ENCODE results near the gene FRMD3. TPM values are rescaled to one million over a fixed set of nuclear protein-coding genes. Genes with fewer than 3 reads are reported as not detected.

The FRMD3 gene
- total and polyA plus RNA-seq, 2 donors (not counting 1 experiment from before 2014, with no cell fraction given): 0.19 to 0.66 TPM

GRCh38 chr9:83334320-83334719 lies 203.9 kb downstream of the FRMD3 start:
- Histone ChIP-seq H3K4me1 (ENCODE audit: control insufficient read depth, extremely low read depth, insufficient read depth, low read length) (no peaks in the 10 kb centered on the region), H4K20me1 (ENCODE audit: control insufficient read depth, extremely low read depth, insufficient read depth, low read length) (no peaks in the 10 kb centered on the region), H2AFZ (ENCODE audit: low read length) (no peak overlapping the region)

DNA sequence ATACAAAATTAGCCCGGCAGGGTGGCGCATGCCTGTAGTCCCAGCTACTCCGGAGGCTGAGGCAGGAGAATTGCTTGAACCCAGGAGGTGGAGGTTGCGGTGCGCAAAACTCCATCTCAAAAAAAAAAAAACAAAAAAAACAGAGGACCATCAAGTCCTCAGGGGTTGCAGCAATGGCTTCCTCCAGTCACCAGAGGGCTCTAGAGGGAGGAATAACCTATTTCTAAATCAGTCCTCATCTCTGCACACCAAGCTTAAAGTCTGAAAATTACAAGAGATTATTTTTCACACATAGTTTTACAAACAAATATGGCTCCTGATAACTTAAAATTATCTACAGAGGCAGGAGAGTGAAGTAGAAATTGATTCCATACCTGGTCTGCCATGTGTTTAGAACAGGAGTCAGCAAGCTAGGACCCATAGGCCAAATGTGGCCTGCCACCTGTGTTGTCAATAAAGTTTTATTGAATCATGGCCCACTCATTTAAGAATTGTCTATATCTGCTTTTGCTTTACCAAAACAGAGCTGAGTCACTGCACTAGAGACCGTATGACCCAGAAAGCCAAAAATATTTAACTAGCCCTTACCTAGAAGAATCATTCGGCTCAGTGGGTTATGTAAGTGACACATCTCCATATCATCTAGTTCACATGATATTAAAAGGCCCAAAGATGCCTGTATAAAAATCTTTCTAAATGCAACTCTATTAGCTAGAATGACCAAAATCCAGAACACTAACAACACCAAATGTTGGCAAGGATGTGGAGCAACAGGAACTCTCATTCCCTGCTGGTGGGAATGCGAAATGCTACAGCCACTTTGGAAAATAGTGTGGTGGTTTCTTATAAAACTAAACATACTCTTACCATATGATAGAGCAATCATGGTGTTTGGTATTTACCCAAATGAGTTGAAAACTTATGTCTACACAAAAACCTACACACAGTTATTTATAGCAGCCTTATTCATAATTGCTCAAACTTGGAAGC lies 207.7 kb downstream of the FRMD3 start:
- no peak for DNase-seq (ENCODE audit: low read depth in 2 of 2)
- Histone ChIP-seq H4K20me1 (ENCODE audit: control insufficient read depth, extremely low read depth, insufficient read depth, low read length) (no peaks in the 10 kb centered on the region), H2AFZ (ENCODE audit: low read length) (no peak overlapping the region), H3K27ac (ENCODE audit: insufficient read depth, low read length) (no peak overlapping the region), H3K4me3 (replicated peaks in 1 of 4; ENCODE audit: control extremely low read depth in 1 of 4, insufficient read depth in 1 of 4, low read depth in 3 of 4, low read length in 4 of 4) (no peak overlapping the region), H3K9ac (ENCODE audit: insufficient read depth, low read length) (no peak overlapping the region), H3K27me3 (ENCODE audit: control insufficient read depth, insufficient read depth, low read length) (no peaks in the 10 kb centered on the region), H3K79me2 (ENCODE audit: control insufficient read depth, insufficient read depth, low read length) (no peaks in the 10 kb centered on the region), H3K4me2 (ENCODE audit: extremely low read depth, insufficient read depth, low read length) (no peak overlapping the region), H3K36me3 (ENCODE audit: control insufficient read depth, insufficient read depth, low read length) (no peaks in the 10 kb centered on the region), H3K4me1 (ENCODE audit: control insufficient read depth, extremely low read depth, insufficient read depth, low read length) (no peaks in the 10 kb centered on the region), H3K9me3 (ENCODE audit: control insufficient read depth, insufficient read depth, low read depth, low read length) (no peaks in the 10 kb centered on the region)
- TF ChIP-seq, protein P1, sequence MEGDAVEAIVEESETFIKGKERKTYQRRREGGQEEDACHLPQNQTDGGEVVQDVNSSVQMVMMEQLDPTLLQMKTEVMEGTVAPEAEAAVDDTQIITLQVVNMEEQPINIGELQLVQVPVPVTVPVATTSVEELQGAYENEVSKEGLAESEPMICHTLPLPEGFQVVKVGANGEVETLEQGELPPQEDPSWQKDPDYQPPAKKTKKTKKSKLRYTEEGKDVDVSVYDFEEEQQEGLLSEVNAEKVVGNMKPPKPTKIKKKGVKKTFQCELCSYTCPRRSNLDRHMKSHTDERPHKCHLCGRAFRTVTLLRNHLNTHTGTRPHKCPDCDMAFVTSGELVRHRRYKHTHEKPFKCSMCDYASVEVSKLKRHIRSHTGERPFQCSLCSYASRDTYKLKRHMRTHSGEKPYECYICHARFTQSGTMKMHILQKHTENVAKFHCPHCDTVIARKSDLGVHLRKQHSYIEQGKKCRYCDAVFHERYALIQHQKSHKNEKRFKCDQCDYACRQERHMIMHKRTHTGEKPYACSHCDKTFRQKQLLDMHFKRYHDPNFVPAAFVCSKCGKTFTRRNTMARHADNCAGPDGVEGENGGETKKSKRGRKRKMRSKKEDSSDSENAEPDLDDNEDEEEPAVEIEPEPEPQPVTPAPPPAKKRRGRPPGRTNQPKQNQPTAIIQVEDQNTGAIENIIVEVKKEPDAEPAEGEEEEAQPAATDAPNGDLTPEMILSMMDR (conservative IDR thresholded peaks at IDR 0.05 in 1 of 2, IDR thresholded peaks at IDR 0.05 in 1 of 2; ENCODE audit: low read depth in 1 of 2, low read length in 2 of 2): peak in 1 of 2 donors; percentile 2
- TF ChIP-seq EZH2 (IDR thresholded peaks at IDR 0.05; ENCODE audit: low read length, missing control alignments): no peak

More at GRCh38 chr9:83334320-83334719, 203.9 kb downstream of the FRMD3 start:
- H3K27me3 ChIP-seq (ENCODE audit: control insufficient read depth, insufficient read depth, low read length): no peaks in the 10 kb centered on the region
- no peaks in the 10 kb centered on the region for H3K9me3 ChIP-seq (ENCODE audit: control insufficient read depth, insufficient read depth, low read depth, low read length)
- no peak overlapping the region for H3K27ac ChIP-seq (ENCODE audit: insufficient read depth, low read length)
- no peaks in the 10 kb centered on the region for H3K36me3 ChIP-seq (ENCODE audit: control insufficient read depth, insufficient read depth, low read length)
- no peak overlapping the region for H3K9ac ChIP-seq (ENCODE audit: insufficient read depth, low read length)
- H3K79me2 ChIP-seq (ENCODE audit: control insufficient read depth, insufficient read depth, low read length): no peaks in the 10 kb centered on the region
- no peak for TF ChIP-seq EZH2 (IDR thresholded peaks at IDR 0.05; ENCODE audit: low read length, missing control alignments)
- TF ChIP-seq, protein P1 (conservative IDR thresholded peaks at IDR 0.05 in 1 of 2, IDR thresholded peaks at IDR 0.05 in 1 of 2; ENCODE audit: low read depth in 1 of 2, low read length in 2 of 2): peak; percentile 63 to 93
- DNase-seq (ENCODE audit: low read depth in 2 of 2): peak; percentile 50 to 65
- no peak overlapping the region for H3K4me2 ChIP-seq (ENCODE audit: extremely low read depth, insufficient read depth, low read length)
- H3K4me3 ChIP-seq (replicated peaks in 1 of 4; ENCODE audit: control extremely low read depth in 1 of 4, insufficient read depth in 1 of 4, low read depth in 3 of 4, low read length in 4 of 4): no peak overlapping the region

DNA sequence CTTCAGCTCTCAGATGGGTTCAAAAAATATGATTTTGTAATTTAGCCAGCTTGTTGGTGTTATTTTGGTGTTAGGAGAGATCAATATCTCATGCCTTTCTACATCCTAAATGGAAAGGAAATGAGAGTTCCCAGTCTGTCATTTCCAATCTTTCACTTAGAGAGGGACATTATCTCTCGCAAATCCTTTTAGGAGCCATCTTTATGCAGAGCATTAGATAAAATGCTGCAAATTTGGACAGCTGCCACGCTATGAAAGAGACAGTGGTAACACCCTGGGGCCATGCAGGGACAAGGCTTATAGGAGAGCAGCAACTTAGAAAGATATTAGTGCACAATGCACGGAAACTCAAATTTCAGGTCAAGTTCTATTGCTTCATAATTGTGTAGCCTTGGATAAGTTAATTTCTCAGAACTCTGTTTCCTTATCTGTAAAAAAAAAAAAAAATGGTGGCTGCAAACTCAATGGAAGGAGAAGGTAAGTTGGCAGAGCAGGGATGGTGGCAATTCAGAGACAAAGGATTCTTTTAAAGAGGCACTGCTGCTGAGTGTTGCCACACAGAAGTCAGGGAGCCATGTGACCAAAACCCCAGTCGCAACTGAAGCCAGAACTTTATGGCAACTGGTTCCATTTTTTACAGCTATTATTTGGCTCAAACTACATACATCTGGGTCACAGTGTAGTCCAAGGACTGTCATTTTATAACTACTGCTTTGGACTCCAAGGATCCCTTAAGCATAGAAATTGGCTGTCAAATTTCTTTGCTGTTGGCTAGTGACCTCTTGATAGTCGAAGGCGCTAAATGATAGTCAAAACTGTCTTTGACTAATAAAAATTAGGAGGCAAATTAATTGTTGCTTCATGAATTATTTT lies 210.2 kb downstream of the FRMD3 start:
- no peaks in the 10 kb centered on the region for H3K27me3 ChIP-seq (ENCODE audit: control insufficient read depth, insufficient read depth, low read length)
- no peaks in the 10 kb centered on the region for H3K36me3 ChIP-seq (ENCODE audit: control insufficient read depth, insufficient read depth, low read length)
- no peak for TF ChIP-seq EZH2 (IDR thresholded peaks at IDR 0.05; ENCODE audit: low read length, missing control alignments)
- TF ChIP-seq, protein P1 (conservative IDR thresholded peaks at IDR 0.05 in 1 of 2, IDR thresholded peaks at IDR 0.05 in 1 of 2; ENCODE audit: low read depth in 1 of 2, low read length in 2 of 2): no peak
- DNase-seq (ENCODE audit: low read depth in 2 of 2): no peak
- no peak overlapping the region for H3K9ac ChIP-seq (ENCODE audit: insufficient read depth, low read length)
- H3K4me3 ChIP-seq (replicated peaks in 1 of 4; ENCODE audit: control extremely low read depth in 1 of 4, insufficient read depth in 1 of 4, low read depth in 3 of 4, low read length in 4 of 4): no peak overlapping the region
- no peak overlapping the region for H2AFZ ChIP-seq (ENCODE audit: low read length)
- H3K4me2 ChIP-seq (ENCODE audit: extremely low read depth, insufficient read depth, low read length): no peak overlapping the region
- H3K4me1 ChIP-seq (ENCODE audit: control insufficient read depth, extremely low read depth, insufficient read depth, low read length): no peaks in the 10 kb centered on the region
- H3K79me2 ChIP-seq (ENCODE audit: control insufficient read depth, insufficient read depth, low read length): no peaks in the 10 kb centered on the region
- no peaks in the 10 kb centered on the region for H3K9me3 ChIP-seq (ENCODE audit: control insufficient read depth, insufficient read depth, low read depth, low read length)
- H4K20me1 ChIP-seq (ENCODE audit: control insufficient read depth, extremely low read depth, insufficient read depth, low read length): no peaks in the 10 kb centered on the region
- no peak overlapping the region for H3K27ac ChIP-seq (ENCODE audit: insufficient read depth, low read length)

Data from fibroblast of lung (primary cell).